Stimulated activated CD4-positive, alpha-beta T cell treated with anti-CD3 and anti-CD28 coated beads, Interleukin-4, amount 100 ng/mL, for 24 hours (primary cell): ENCODE measurements around the gene ZBTB14.

Experiments used
- DNase-seq: peaks from one replicate; pipeline ENCODE4 v3.0.0-alpha.2; 2020

Gene ZBTB14

DNA sequence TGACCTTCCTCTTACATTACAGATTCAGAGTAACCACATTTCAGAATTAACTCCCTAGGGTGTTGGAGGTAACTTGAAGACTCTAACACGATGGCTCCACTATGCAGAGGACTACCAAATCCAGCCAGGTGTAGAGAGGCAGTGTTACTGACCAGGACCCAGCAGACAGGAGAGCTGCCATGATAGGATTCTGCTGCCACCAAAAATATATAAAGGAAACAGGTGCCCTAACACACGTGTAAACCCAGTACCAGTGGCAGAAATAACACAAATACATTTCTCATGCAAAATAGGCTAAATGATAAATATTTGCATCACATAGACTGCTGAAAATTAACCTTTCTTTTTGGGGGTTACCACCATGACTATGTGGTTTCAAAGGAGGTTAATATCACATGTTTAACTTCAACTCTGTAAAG lies 7.0 kb downstream of the ZBTB14 start:
- DNase-seq = no peak

DNA sequence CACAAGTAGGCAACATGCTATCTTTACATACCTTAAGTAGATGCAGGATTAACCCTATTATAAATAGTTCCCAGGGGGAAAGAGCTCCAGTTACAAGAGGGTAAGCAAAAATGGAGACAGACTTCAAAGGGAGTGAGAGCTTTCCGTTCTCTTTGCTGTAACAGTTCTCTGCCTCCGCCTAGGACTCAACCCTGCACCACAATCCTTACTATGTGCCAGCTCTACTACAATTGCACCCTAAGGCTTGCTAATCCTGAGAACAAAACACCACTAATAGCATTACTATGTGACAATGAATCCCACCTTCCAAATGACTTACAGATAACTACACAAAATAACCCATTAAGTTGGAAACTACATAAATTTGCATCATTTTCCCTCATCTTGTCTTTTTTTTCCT lies 7.7 kb downstream of the ZBTB14 start:
- no peak for DNase-seq

DNA sequence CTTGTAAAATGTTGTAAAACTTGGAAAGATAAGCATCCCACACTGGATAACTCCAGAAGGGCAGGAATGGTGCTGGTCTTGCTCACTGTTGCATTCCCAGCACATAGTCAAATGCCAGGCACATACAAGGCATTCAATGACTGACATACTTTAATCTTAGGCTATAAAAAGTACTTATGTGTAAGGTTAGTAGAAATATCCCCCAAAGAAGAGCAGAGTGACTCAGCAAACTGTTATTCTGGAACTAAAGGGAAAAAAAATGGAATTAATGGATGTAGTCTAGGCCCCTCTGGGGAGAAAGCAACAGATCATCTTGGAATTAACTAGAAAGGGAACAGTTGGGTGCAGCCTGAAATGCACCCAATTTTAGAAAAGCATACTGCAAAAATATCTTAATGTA lies 9.0 kb downstream of the ZBTB14 start:
- no peak for DNase-seq

DNA sequence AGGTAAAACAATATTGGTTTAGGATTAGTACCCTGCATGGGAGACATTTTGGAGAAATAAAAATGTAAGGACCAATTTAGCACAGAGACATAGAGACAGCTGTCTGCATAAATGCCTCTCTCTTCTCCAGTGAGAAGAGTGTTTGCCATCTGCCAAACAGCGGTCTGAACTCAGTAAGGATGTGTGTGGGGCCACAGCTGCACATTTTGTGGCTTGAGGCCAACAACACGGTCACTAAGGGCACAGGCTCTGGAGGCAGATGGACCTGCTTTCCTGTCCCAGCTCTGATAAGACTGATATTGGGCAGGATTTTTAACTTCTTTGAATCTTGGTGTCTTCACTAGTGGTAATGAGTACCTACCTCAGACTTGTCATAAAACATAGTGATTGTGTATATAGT lies 10.2 kb downstream of the ZBTB14 start:
- DNase-seq = no peak

DNA sequence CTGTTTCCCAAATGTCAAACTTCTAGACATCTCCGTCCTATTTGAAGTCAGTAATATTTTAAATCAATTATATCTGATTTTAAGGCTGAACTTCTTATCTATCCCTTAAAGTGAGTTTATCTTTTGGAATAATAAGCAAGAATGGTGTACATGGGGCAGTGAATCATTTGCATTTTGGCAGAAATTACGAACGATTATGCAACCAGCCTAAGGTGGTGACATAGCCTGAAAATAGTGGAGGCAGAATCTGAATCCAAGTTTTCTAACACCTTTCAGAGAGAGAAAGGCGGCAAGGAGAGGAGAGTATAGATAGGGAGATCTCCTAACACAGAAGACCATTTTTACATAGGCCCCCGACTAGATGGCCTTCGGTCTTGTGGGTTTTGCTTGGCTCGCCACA lies 10.7 kb downstream of the ZBTB14 start:
- DNase-seq = no peak

DNA sequence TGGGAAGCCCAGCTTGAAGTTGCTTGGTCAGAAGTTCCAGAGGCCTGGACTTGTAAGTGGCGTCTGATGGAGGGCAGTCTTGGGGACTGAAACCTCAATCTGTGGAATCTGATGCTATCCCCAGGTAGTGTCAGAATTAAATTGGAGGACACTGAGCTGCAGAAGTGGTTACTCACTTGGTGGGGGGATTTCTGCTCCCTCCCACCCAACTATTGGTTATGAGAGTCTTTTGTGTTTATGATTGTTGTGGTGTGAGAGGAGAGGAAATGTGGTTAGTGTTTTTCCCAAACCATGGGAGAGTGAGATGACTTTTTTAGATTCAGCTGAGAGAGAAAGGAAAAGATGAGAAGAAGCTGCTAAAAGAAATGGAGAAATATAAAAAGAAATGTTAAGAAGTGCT lies 12.8 kb downstream of the ZBTB14 start:
- DNase-seq = no peak

DNA sequence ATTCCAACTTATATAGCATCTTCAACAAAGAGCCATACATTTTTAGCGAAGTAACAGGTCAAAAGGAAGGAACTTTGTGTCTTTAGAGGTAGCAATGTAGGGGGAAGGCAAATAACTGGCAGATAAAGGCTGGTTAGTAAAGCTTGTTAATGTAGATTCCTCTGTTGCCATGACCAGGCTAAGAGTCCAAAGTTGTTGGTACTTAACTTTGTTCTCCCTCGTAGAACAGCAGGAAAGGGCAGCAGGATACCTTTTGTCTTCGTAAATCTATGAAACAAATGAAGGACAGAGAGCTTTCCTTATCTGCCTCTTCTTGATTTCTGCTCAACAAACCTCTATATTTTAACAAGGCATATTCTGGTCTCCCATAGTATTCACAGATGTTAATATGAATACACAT lies 18.6 kb downstream of the ZBTB14 start:
- DNase-seq = no peak

DNA sequence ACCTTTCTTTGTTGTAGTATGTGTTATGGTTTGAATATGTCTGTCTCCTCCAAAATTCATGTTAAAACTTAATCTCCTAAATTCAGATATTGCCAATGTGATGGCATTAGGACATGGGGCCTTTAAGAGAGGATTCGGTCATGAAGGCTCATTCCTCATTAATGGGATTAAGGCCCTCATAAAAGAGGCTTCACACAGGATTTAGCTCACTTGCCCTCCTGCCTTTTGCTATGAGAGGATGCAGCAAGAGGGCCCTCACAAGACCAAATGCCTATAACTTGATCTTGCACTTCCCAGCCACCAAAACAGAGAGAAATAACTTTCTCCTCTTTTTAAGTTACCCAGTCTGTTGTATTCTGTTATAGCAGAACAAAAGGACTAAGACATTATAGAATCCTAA lies 19.7 kb downstream of the ZBTB14 start:
- no peak for DNase-seq

DNA sequence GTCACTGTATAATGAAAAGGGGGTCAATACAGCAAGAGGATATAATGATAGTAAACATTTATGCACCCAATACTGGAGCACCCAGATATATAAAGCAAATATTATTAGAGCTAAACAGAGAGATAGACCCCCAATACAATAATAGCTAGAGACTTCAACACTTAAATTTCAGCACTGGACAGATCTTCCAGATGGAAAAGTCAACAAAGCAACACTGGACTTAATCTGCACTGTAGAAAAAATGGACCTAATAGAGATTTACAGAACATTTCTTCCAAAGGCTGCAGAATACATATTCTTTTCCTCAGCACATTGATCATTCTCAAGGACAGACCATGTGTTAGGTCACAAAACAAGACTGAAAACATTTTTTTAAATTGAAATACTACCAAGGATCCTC lies 26.7 kb downstream of the ZBTB14 start:
- DNase-seq = no peak

DNA sequence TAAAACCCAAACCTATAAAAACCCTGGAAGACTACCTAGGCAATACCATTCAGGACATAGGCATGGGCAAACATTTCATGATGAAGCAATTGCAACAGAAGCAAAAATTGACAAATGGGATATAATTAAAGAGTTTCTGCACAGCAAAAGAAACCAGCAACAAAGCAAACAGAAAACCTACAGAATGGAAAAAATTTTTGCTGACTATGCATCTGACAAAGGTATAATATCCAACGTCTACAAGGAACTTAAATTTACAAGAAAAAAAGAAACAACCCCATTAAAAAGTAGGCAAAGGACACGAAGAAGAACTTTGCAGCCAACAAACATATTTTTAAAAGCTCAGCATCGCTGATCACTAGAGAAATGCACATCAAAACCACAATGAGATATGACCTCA lies 28.8 kb downstream of the ZBTB14 start:
- no peak for DNase-seq

DNA sequence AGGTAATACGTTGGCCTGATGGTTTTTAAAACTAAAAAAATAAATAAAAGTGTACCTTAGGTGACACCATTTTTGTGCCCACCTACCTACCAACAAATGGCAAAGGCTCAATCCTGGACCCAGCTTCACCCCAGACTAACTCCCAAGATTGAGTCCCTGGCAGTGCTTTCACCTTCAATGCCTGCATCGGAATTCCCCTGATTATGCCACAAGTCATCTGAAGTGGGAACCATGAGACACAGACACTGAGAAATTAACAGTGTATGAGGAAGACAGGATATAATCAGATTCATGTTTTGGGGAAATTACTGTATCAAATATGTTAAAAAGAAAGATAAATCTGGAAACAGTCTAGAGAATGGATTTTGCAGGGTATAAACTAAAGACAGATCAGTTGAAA lies 41.6 kb downstream of the ZBTB14 start:
- no peak for DNase-seq

DNA sequence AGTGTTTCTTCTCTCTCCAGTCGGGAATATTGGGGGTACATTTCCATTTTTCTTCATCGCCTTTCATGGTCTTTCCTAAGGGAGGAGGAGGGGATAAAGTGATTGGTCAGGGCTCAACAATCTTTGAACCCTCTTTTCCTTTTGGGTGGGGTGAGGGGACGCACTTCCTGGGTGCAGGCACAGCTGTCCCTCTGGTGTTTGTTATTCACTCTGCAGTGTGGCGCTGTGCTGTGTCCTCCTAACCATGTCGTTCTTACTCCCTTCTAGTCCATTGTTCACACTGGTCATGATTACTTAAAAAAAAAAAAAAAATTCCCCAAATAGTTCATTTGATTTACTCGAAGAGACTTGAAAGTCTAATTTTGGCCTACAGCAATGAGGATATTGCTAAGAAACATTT lies 44.4 kb downstream of the ZBTB14 start:
- DNase-seq = no peak

DNA sequence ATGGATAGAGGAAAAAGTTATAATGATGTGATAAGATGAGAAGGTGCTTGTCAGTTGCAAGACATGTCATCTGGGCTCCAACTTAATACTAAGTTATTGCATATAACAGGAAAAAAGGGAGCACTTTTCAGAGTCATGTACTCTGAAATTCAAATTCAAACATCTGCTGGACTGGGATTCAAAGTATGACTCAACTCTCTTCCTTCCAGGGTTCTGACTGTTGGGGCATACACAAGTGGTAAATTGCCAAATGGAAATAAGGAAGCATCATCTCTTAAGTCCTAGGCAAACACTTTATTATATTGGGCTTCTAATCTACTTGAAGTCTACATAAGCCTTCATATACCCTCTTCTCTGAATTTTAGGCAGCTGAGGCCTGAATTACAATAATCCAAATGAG lies 44.9 kb downstream of the ZBTB14 start:
- no peak for DNase-seq

DNA sequence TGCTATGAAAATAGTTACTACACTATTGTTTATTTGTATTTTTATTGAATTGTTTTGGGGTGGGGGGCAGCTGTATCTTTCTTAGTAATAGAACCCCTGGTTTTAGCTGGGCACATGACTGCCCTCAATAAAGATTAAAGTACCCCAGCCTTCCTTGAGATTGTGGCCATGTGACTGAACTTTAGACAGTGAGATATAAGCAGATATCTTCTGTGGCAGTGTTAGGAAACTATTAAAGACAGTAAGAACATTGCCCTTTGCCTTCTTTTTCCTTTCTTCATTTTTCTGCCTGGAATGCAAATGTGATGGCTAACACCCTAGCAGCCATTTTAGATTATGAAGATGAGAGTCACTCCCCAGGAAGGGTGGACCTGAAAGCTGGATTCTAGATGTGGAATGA lies 50.6 kb downstream of the ZBTB14 start:
- no peak for DNase-seq

DNA sequence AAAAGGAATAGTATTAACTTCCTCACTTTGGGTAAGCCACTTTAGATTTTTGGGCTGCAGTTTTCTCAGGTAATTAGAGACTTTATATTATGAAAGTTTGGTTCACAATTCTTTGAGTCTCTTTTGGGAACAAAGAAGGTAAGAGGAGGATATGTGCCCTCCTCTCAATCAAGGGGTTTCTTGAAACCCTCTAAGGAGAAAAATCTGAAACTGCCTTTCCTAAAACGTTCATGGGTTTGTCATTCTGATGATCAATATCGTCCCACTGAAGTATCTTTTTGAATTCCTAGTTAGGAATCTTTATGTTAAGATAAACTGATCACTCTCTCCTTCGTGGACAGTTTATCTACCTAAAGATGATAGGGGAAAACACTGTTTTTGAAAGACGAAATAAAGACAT lies 56.1 kb downstream of the ZBTB14 start:
- DNase-seq = no peak
